ENCODE measurements around the gene SMARCAD1.

The SMARCAD1 gene, protein sequence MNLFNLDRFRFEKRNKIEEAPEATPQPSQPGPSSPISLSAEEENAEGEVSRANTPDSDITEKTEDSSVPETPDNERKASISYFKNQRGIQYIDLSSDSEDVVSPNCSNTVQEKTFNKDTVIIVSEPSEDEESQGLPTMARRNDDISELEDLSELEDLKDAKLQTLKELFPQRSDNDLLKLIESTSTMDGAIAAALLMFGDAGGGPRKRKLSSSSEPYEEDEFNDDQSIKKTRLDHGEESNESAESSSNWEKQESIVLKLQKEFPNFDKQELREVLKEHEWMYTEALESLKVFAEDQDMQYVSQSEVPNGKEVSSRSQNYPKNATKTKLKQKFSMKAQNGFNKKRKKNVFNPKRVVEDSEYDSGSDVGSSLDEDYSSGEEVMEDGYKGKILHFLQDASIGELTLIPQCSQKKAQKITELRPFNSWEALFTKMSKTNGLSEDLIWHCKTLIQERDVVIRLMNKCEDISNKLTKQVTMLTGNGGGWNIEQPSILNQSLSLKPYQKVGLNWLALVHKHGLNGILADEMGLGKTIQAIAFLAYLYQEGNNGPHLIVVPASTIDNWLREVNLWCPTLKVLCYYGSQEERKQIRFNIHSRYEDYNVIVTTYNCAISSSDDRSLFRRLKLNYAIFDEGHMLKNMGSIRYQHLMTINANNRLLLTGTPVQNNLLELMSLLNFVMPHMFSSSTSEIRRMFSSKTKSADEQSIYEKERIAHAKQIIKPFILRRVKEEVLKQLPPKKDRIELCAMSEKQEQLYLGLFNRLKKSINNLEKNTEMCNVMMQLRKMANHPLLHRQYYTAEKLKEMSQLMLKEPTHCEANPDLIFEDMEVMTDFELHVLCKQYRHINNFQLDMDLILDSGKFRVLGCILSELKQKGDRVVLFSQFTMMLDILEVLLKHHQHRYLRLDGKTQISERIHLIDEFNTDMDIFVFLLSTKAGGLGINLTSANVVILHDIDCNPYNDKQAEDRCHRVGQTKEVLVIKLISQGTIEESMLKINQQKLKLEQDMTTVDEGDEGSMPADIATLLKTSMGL
- total RNA-seq, result 77.4 to 97.0 (median 88.9) reads per million in 4 experiments

DNA sequence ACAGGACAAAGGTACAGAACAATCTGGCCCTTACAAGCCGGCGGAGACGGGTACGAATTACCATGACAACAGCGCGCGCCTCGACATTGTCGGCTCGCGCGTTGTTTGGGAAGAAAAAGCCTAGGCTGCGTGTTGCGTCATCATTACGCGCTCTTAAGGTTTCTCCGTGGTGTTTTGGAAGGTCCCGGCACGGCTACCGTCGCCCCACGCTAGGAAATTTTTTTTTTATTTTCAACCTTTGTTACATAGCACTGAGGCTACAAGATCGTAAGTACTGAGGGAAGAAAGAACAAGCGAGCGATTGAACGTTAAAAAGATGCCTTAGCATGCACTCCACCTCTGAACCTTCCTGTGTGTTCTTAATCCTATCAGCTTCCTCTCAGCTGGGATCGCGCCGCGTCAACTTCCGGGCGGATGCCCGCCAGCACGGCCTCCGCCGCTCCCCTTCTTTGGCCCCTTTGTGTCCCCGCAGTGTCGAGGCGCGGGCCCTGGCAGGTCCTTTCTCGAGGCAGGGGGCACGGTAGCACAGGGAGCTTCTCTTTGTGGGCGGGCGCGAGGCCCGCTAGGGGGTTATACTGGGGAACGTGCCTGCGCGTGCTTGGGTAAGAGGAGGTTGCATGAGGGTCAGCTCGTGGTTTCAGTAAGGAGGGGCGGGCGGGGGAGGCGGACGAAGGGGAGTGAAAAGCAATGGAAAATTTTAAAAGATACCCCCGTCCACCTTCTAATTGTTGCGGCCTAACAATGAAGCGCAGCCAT is at the start of gene SMARCAD1:
TSS of gene SMARCAD1 (plus strand) at position 397 of the 756 bp plus-strand sequence. CDS start 530 bp downstream, outside the sequence.
- peak; percentile 76 for DNase-seq

DNA sequence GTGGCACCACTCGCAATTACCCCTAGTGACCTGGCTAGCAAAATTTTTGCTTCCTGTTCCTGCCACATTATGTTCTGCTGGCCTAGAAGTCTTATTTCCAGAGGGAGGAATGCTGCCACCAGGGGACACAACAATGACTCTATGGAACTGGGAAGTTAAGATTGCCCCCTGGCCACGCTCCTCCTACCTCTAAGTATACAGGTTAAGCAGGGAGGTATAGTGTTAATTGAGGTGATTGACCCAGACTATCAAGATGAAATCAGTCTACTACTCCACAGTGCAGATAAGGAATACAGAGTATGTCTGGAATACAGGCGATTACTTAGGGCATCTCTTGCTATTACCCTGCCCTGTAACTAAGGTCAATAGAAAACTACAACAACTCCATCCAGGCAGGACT is 48.8 kb upstream of the SMARCAD1 start:
- no peak for DNase-seq

DNA sequence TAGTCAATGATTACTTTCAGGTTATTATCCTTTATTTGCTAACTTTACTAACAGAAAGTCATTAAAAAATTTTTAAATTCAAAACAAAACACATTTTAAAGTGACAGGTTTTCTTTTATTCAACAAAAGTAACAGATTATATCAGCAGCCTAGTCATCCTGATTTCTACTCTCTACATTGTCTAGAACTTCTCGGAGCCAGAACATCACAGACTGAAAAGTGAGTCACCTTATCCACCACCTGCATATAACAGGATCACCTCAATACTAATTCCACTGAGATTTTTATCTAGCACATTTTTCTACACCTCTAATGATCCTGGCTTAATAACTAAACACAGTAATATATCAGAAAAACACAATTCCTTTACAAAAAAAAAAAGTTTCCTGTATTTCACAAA is 47.9 kb upstream of the SMARCAD1 start:
- no peak for DNase-seq

DNA sequence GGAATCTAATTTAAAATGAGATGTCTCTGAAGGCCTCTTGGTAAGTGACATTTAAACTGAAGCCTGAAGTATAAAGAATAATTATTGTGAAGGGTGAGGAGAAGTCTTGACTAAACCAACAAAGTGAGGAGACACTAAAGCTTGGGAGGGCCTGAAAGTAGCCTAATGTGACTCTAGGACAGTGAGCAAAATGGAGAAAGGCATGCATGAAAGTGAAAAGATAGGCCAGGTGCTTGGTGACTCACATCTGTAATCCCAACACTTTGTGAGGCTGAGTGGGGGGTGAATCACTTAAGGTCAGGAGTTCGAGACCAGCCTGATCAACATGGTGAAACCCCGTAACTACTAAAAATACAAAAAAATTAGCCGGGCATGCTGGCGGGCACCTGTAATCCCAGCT is 46.9 kb upstream of the SMARCAD1 start:
- no peak for DNase-seq

DNA sequence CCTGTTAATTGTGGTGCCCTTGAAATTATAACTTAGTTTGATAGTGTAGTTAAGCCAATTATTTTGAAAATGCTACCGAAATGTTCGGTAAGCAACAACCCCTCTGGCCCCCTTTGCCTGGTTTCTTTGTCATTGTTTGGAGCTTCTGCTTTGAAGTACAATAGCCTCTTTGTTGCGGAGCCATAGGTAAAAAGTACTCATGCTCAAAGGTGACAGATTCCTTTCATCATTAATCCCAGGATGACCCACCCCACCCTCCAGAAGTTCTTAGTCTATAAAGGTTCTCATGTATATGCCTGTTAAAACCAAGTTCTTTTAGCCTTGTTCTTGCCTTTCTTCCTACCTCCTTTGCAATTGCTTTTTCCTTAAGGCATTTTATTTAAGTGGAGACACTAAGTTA is 42.4 kb upstream of the SMARCAD1 start:
- DNase-seq, result no peak

DNA sequence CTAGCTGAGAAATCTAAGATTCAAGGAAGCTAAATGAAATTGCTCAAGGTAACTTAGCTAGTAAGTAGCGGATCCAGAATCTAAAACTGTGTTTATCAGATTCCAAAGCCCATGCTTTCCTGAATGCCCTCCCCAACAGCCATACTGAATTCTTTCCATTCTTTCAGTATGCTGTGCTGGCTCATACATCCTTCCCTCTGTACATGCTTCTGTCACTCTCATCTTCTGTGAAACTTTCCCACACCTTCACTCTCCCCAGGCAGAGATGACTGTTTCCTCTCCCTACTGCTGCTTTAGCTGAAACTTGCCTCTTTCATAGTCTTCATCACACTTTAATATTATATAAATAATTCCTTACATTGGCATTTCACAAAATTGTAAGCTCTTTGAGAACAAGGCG is 39.3 kb upstream of the SMARCAD1 start:
- no peak for DNase-seq

DNA sequence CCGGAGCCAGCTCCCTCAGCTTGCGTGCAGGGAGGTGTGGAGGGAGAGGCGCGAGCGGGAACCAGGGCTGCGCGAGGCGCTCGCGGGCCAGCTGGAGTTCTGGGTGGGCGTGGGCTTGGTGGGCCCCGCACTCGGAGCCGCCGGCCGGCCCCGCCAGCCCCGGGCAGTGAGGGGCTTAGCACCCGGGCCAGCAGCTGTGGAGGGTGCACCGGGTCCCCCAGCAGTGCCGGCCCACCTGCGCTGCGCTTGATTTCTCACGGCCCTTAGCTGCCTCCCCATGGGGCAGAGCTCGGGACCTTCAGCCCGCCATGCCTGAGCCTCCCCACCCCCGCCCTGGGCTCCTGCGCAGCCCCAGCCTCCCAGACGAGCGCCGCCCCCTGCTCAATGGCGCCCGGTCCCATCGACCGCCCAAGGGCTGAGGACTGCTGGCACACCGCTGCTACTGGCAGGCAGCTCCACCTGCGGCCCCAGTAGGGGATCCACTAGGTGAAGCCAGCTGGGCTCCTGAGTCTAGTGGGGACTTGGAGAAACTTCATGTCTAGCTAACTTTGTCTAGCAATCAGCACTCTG is 37.8 kb upstream of the SMARCAD1 start:
- DNase-seq, result no peak

DNA sequence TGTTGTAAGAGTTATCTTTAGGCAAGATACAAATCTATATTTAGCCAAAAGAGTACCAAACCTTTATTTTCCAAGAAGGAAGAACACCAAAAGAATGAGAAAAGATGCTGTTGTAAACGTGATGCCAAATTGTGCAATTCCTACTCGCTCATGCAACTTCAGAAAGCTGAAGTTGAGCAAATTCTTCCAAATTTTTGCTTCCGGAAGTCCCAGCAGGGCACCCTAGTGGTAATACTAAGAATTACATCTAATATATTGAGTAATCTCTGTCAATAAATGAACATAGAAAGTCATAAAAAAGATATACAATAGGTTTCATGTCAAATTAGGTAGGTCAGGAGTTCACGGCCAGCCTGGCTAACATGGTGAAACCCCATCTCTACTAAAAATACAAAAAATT is 36.0 kb upstream of the SMARCAD1 start:
- DNase-seq, result no peak

DNA sequence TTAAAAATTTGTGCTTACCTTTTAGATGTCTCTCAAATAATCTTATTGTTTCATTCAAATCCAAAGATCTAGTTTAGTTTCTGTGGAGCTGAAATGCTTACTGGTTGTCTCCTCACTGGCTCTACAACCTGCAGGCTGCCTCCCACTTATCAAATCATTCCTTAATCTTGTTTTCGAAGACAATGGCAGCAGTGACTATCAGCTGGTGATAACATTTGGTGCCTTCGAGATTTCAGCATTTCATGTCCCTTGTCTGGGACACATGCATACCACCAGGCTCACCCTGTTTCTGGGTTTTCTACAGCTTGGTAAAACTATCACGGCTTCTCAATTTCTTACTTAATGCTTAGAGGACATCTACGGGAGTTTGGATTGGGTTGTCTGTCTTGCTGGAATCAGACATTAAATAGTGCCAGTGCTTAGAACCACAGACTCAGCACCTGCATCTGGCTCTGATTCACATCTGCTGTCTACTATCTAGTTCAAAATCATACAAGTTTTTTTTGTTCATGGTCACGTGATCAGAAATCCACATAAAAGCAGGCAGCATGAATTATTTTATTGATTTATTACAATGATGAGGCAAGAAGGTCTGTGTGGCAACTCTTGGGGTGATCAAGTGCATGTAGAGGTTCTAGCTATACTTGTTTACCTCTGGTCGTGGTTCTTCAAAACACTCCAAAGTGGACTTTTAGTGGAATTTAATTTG is 32.0 kb upstream of the SMARCAD1 start:
- no peak for DNase-seq

DNA sequence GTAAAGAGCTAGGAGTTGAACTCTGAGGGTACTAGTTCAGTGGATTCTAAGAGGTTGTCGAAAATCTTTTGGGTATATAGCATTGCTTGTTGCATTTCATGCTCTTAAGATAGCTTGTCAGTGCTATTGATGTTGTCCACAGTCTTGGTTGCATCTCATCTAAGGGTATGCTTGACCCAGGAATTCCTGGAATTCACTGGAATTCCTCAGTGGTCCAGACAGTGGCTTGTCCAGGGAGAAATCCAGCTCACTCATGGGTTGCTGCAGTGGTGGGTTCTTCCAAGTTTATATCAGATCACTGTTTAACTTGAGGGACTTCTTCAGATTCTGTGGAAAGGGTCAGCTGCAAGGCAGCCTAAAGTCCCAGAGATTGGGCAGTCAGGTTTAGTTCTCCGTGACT is 29.8 kb upstream of the SMARCAD1 start:
- DNase-seq, result no peak

DNA sequence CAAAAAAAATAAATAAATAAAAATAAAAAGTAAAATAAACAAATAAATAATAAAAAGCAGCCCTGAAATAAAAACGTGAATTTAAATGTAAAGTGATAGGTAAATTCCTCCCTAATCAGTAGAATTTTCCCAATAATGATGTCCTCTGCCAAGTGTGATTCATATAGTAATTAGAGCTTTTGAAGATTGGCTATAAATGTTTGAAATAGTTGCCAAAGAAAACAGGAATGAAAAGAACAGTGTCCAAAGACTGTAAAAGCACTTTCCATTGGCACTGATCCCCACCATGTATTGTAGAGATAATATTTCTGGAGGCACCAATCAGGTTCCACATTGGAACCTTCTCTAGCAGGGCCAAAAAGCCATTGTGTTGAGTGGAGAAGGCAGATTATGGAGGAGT is 25.9 kb upstream of the SMARCAD1 start:
- no peak for DNase-seq

DNA sequence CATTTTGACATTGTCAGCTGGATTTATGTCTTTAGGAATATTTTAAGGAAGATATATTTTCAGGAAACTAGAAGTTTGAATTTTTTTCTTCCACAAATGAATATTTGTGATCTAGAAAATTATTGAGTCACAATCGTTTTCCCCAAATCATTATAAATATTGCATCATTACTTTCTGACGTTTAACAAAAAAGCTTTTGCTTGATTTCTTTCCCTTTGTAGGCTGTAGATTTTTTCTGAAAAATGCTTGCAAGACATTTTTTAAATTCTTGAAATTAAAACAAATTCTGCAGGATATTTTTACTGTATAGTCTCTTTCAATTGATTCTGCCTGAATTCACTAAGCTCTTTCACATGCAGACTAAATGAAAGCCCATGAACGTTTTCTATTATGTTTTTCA is 4.9 kb upstream of the SMARCAD1 start:
- DNase-seq, result no peak

DNA sequence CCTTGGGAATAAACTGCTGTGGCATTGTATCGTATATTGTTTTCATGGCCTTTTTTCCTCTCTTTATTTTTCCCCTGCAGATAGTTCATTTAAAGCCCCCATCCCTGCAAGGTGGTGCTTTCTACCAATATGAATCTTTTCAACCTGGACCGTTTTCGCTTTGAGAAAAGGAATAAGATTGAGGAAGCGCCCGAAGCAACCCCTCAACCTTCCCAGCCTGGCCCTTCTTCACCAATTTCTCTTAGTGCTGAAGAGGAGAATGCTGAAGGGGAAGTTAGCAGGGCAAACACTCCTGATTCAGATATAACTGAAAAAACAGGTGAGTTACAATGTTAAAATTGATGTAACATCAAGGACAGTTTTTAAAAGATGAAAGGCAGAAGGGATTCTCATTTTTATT is 601 bp downstream of the SMARCAD1 start:
- no peak for DNase-seq

DNA sequence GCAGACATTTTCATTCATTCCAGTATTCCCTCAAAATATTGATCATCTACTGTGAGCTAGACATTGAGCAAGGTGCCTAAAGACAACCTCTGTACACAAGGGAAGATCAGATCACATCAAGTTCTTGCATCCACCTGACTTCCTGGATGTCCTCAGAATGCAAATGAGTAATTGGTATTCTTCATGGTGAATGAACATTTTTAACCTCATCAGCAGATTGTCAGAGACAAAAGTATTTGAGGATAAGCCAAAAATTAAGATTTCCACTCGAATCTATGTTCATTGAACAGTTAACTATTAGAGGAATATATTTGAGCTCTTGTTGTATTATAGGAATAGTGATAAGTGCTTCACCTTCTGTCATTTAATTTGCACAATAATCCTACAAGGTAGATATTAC is 1.3 kb downstream of the SMARCAD1 start:
- no peak for DNase-seq

DNA sequence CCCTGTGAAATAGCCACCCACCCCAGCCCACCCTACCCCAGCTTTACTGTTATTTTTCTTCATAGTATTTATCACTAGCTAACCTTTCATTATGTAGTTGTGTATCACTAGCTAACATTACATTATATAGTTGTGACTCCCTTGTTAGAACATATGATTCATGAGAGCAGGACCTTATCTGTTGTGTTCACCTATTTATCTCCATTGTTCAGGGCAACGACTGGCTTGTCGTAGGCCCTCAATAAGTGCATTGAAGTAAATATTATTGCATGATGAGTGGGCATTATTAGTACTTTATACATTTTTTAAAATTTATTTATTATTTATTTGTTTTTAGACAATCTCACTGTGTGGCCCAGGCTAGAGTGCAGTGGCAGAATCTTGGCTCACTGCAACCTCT is 4.2 kb downstream of the SMARCAD1 start:
- no peak for DNase-seq

DNA sequence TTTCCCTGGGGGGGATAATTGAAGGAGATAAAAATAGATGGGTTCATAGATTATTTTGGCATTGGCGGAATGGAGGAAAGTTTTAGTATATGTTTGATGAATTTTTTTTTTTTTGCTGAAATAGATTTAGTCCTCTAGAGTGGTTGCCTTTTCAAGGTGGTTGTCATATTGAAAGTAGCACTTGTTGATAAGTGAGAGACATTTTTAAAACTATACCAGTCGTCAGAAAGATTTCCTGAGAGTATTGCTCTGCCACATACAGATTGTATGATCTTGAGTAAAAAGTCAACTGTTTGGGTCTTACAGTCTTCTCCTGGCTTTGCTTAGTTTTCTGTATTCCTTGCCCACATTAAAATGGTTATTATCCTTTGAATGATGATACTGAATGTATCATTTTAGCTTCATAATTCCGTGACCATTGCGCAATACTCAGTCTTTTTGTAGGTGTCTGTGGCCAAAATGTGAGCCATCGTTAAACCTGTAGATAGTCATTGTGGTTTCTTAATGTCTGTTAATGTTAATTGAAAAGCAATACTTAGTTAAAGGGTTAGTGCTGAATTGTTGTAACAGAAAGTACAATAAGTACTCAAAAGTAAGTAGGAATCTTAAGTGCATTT is 7.1 kb downstream of the SMARCAD1 start:
- no peak for DNase-seq

DNA sequence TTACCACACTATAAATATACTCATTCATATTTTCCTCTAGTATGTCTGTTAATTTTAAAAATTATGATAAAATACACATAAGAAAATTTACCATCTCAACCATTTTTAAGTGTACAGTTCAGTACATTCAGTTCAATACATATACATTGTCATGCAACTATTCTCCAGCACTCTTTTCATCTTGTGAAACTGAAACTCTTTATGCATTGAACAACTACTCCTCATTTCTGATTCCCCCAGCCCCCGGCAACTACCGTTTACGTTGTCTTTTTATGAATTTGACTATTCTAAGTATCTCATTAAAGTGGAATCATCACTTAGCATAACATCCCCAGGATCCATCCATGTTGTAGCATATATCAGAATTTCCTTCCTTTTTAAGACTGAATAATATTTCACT is 8.7 kb downstream of the SMARCAD1 start:
- no peak for DNase-seq

DNA sequence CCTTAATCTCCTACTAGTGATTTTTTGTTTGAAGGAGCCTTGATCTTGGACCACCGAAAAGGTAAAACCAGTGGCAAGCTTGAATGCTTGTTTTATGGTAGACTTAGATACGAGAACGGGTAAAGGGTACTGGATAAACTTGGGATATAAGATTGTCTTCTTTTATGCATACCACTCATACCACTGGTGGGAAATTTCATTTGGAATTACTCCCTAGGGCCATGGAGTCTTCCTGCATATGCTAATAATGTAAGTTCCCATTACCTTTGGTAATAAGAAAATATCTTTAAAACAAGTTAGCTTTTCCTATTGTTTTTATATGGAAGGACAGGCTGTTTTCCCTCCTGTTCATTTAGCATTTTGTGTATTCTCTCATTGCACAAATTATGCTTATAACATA is 11.7 kb downstream of the SMARCAD1 start:
- no peak for DNase-seq

DNA sequence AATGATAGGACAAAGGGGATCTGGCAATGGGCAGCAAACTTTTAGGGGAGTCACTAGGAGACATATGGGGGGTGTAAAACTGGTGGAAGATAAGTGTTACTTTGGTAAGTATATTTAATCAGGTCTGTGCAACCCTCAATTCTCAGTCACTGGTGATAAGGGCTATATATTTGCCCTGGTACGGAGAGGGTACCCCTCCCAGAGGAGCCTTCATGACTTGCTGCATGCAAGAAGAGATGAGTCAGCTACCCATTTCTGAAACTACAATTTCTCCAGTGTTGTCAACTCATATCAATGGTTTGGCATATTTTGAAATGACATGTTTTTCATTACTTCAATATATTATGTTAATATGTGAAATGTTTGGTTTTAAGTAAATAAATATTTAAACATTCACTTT is 14.3 kb downstream of the SMARCAD1 start:
- DNase-seq, result no peak

DNA sequence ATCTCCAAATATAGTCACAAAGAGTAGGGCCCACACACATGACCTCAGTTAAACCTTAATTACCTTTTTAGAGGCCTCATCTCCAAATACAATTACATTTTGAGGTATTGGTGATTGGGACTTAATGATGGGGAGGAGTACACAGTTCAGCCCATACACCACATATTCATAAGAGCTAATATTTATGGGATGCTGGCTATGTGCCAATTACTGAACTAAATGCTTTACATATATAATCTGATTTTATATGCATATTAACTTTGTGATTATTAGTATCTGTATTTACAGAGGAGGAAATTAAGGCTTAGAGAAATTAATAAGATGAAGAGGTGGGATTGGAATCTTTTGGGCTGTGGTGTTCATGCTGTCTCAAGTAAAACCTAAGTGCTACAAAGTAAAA is 17.8 kb downstream of the SMARCAD1 start:
- no peak for DNase-seq

DNA sequence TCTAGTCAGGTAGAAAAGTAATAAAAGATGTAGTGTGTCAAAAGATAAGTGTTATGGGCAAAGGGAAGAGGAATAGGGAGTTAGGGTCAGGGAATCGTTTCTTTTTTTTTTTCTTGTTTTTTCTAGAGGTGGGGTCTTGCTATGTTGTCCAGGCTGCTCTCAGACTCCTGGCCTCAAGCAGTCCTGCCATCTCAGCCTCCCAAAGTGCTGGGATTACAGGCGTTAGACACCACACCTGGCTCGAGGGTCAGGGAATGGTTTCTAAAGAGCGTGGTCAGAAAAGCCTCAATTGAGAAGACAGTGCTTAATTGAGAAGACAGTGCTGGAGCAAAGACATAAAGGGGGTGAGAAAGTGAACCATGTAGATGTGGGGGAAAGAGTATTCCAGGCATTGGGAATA is 19.1 kb downstream of the SMARCAD1 start:
- DNase-seq, result no peak

Data from effector CD8-positive, alpha-beta T cell (primary cell).